ENCODE data around the gene TYRO3.

Gene TYRO3

DNA sequence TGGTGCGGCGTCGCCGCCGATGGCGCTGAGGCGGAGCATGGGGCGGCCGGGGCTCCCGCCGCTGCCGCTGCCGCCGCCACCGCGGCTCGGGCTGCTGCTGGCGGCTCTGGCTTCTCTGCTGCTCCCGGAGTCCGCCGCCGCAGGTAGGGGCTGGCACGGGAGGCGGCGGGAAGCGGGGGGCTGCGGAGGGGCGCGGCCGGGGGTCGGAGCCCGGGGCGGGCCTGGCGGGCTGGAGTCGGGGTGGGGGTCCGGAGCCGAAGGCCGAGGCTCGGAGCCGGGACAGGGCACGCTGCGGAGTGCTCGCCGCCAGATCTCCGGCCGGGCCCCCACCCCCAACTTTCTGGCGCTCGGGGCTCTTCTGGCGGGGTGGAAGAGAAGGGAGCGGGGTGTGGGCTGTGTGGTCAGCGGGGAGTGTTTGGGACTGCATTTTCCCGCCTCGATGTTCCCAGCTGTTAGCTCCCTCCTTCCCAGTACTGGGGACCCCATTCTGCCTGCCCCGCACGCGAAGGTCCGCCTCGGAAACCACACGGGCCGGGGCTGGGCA lies 299 bp downstream of the TYRO3 start:
- no peak for DNase-seq (ENCODE audit: low spot score)
- TF ChIP-seq, protein P1, sequence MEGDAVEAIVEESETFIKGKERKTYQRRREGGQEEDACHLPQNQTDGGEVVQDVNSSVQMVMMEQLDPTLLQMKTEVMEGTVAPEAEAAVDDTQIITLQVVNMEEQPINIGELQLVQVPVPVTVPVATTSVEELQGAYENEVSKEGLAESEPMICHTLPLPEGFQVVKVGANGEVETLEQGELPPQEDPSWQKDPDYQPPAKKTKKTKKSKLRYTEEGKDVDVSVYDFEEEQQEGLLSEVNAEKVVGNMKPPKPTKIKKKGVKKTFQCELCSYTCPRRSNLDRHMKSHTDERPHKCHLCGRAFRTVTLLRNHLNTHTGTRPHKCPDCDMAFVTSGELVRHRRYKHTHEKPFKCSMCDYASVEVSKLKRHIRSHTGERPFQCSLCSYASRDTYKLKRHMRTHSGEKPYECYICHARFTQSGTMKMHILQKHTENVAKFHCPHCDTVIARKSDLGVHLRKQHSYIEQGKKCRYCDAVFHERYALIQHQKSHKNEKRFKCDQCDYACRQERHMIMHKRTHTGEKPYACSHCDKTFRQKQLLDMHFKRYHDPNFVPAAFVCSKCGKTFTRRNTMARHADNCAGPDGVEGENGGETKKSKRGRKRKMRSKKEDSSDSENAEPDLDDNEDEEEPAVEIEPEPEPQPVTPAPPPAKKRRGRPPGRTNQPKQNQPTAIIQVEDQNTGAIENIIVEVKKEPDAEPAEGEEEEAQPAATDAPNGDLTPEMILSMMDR (IDR thresholded peaks at IDR 0.05) = no peak
- H3K27ac ChIP-seq = peak overlapping the region; percentile 24 to 75
- H3K4me3 ChIP-seq = peak overlapping the region; percentile 91

GRCh38 chr15:41560572-41560874 lies 1.5 kb downstream of the TYRO3 start:
- H3K27ac ChIP-seq = peak overlapping the region in 1 of 2 donors; percentile 75
- TF ChIP-seq, protein P1 (IDR thresholded peaks at IDR 0.05) = no peak
- DNase-seq (ENCODE audit: low spot score) = no peak
- peak overlapping the region; percentile 91 for H3K4me3 ChIP-seq

- DNase-seq (ENCODE audit: low spot score) = no peak
- TF ChIP-seq, protein P1 (IDR thresholded peaks at IDR 0.05) = no peak
- no peak overlapping the region for H3K4me3 ChIP-seq
- H3K27ac ChIP-seq = peak overlapping the region in 1 of 2 donors; percentile 34
Measured at GRCh38 chr15:41561104-41561776, 2.2 kb downstream of the TYRO3 start.

DNA sequence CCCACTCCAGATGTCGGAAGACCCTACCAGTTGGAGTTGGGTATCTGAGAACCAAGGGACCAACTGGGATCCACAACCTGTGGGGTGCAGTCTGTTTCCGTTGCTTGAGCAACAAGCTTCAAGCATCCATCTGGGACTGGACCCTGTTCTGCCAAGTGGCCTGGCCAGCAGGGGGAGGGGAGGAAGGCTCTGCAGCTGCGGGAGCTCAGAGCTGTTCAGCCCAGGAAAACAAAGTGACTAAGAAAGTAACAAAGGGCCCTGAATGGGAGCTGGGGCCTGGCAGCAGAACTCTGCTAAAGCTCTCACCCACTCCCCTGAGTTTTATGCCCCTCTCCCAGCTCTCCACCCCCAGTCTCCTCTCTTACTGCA lies 2.7 kb downstream of the TYRO3 start:
- DNase-seq (ENCODE audit: low spot score) = no peak
- H3K4me3 ChIP-seq = no peak overlapping the region
- TF ChIP-seq, protein P1 (IDR thresholded peaks at IDR 0.05) = no peak
- peak overlapping the region in 1 of 2 donors; percentile 34 for H3K27ac ChIP-seq

- H3K4me3 ChIP-seq = no peak overlapping the region
- TF ChIP-seq, protein P1 (IDR thresholded peaks at IDR 0.05) = no peak
- H3K27ac ChIP-seq = no peak overlapping the region
- DNase-seq (ENCODE audit: low spot score) = no peak
Measured at GRCh38 chr15:41562244-41562643, 3.2 kb downstream of the TYRO3 start.

- DNase-seq (ENCODE audit: low spot score) = no peak
- TF ChIP-seq, protein P1 (IDR thresholded peaks at IDR 0.05) = no peak
- H3K27ac ChIP-seq = no peak overlapping the region
- H3K4me3 ChIP-seq = no peak overlapping the region
Measured at GRCh38 chr15:41562784-41563198, 3.8 kb downstream of the TYRO3 start.

GRCh38 chr15:41564286-41564959 lies 5.4 kb downstream of the TYRO3 start:
- Histone ChIP-seq H3K27ac (no peak overlapping the region), H3K4me3 (no peak overlapping the region)
- DNase-seq (ENCODE audit: low spot score) = no peak
- TF ChIP-seq, protein P1 (IDR thresholded peaks at IDR 0.05) = no peak
